Activated T-cell treated with anti-CD3 and anti-CD28 coated beads, Interleukin-2, amount 50 U/mL, for 4 hours (primary cell): ENCODE results near the gene CHERP. TPM values are rescaled to one million over a fixed set of nuclear protein-coding genes. Genes with fewer than 3 reads are reported as not detected.
"Not testable (repeated sequence)": the region's sequence is repeated elsewhere in the genome, so short reads cannot be mapped to it uniquely, and the experiment has no call there.

Source experiments
- ATAC-seq, 2 donors: fragments of 200-7000 bp; cut with Tn5 transposase; one replicate each; pipeline ENCODE4 v1.10.0; 2021
- DNase-seq: peaks from one replicate; pipeline ENCODE4 v3.0.0-alpha.2; 2020
- H3K27me3 Mint-ChIP-seq: one replicate; pipeline ENCODE4 v1.8.0; 2021; ENCODE audit warnings: low read depth, mixed read lengths
- H3K36me3 Mint-ChIP-seq: one replicate; pipeline ENCODE4 v1.8.0; 2022; ENCODE audit warnings: mixed read lengths; ENCODE audit not compliant: insufficient read depth
- H3K4me1 Mint-ChIP-seq: one replicate; pipeline ENCODE4 v1.8.0; 2021; ENCODE audit warnings: low read depth, mixed read lengths
- H3K4me3 Mint-ChIP-seq: one replicate; pipeline ENCODE4 v1.8.0; 2021; ENCODE audit warnings: mild to moderate bottlenecking, moderate library complexity, mixed read lengths
- H3K9me3 Mint-ChIP-seq: one replicate; pipeline ENCODE4 v1.8.0; 2021; ENCODE audit warnings: mixed read lengths
- total RNA-seq, 3 donors: library from RNA; stranded (reverse); gene quantifications; one replicate each; pipeline ENCODE4 v1.2.1, GENCODE V29; 2021

CHERP gene
- total RNA-seq, 3 donors from 2014 or later, result 98.7 to 107 (median 103) TPM

DNA sequence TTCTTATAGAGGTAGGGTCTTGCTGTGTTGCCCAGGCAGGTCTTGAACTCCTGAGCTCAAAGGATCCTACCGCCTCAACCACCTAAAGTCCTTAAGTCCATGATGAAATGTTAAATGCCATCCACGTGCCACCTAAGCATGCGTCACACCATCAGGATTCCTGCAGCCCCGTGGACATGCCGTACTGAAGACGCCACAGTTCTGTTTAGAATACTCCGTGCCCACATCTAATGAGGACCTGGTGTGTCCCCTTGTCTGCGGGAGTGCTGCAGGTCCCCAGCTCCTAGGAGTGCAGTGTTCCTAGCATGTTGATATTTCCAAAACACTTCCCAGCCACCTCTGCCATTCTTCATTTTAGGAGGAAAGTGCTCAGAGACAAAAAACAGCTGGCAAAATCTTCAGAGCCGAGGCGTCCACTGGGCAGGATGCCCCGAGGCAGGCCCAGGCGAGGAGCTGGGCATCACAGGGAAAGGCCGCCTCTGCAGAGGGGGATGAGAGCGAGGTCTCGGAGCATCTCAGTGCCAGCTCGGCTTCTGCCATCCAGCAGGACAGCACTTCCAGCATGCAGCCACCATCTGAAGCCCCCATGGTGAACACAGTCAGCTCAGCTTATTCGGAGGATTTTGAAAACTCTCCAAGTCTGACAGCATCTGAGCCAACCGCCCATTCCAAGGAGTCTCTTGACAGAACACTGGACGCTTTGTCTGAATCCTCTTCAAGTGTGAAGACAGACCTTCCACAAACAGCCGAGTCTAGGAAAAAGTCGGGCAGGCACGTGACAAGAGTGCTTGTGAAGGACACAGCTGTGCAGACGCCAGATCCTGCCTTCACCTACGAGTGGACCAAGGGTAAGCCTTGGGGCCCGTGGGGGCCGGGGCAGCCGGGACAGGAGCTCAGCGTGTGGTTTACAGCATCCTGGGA is 32.8 kb downstream of the CHERP start:
- Mint-ChIP-seq H3K4me3 (no peak overlapping the region), H3K36me3 (peaks cover 8% of the 10 kb centered on the region), H3K4me1 (no peaks in the 10 kb centered on the region), H3K9me3 (no peaks in the 10 kb centered on the region), H3K27me3 (no peaks in the 10 kb centered on the region)
- ATAC-seq, result no peak
- no peak for DNase-seq

DNA sequence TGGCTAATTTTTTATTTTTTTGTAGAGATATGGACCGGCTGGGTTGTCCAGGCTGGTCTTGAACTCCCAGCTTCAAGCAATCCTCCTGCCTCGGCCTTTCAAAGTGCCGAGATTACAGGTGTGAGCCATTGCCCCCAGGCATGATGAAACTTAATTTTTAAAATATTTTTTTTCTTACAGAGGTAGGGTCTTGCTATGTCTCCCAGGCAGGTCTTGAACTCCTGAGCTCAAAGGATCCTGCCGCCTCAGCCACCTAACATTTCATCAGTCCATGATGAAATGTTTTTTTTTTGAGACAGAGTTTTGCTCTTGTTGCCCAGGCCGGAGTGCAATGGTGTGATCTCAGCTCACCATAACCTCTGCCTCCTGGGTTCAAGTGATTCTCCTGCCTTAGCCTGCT is 33.7 kb downstream of the CHERP start:
- no peak for ATAC-seq
- H3K4me3 Mint-ChIP-seq, result no peak overlapping the region
- no peaks in the 10 kb centered on the region for H3K4me1 Mint-ChIP-seq
- no peaks in the 10 kb centered on the region for H3K9me3 Mint-ChIP-seq
- no peak for DNase-seq
- H3K36me3 Mint-ChIP-seq, result peaks cover 8% of the 10 kb centered on the region
- no peaks in the 10 kb centered on the region for H3K27me3 Mint-ChIP-seq

- no peaks in the 10 kb centered on the region for H3K27me3 Mint-ChIP-seq
- H3K36me3 Mint-ChIP-seq, result peaks cover 8% of the 10 kb centered on the region
- ATAC-seq (no peak), DNase-seq (no peak)
- H3K4me3 Mint-ChIP-seq, result no peak overlapping the region
- H3K9me3 Mint-ChIP-seq, result no peaks in the 10 kb centered on the region
- no peaks in the 10 kb centered on the region for H3K4me1 Mint-ChIP-seq
Observed at GRCh38 chr19:16506961-16507360, 35.3 kb downstream of the CHERP start.

DNA sequence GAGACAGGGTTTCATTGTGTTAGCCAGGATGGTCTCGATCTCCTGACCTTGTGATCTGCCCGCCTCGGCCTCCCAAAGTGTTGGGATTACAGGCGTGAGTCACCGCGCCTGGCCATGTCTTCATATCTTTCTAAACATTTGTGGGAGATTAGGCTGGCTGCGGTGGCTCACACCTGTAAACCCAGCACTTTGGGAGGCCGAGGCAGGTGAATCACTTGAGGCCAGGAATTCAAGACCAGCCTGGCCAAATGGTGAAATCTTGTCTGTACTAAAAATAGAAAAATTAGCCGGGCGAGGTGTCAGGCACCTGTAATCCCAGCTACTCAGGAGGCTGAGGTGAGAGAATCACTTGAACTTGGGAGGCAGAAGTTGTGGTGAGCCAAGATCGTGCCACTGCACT is 36.1 kb downstream of the CHERP start:
- not testable (repeated sequence) for ATAC-seq, H3K36me3 Mint-ChIP-seq, H3K27me3 Mint-ChIP-seq, H3K9me3 Mint-ChIP-seq, H3K4me1 Mint-ChIP-seq, DNase-seq, H3K4me3 Mint-ChIP-seq

- Mint-ChIP-seq H3K4me1 (no peaks in the 10 kb centered on the region), H3K9me3 (no peaks in the 10 kb centered on the region), H3K27me3 (no peaks in the 10 kb centered on the region), H3K4me3 (no peak overlapping the region), H3K36me3 (peaks cover 11% of the 10 kb centered on the region)
- ATAC-seq (no peak), DNase-seq (no peak)
Observed at GRCh38 chr19:16504271-16504670, 38.0 kb downstream of the CHERP start.

DNA sequence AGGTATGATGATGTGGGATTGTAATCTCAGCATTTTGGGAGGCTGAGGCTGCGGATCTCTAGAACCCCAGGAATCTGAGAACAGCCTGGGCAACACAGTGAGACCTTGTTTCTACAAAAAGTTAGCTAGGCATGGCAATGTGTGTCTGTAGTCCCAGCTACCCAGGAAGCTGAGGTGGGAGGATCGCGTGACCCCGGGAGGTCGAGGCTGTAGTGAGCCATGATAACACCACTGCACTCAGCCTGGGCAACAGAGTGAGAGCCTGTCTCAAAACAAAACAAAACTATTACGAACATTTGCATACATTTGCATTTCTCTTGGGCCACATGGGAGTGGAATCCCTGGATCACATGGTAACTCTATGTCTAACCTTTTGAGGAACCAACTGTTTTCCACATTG is 44.4 kb downstream of the CHERP start:
- Mint-ChIP-seq H3K4me3 (peak overlapping the region; percentile 91), H3K27me3 (no peaks in the 10 kb centered on the region), H3K9me3 (no peaks in the 10 kb centered on the region), H3K36me3 (peaks cover 8% of the 10 kb centered on the region), H3K4me1 (peaks cover 10% of the 10 kb centered on the region)
- ATAC-seq (no peak), DNase-seq (no peak)

GRCh38 chr19:16497042-16497441 is 45.2 kb downstream of the CHERP start:
- Mint-ChIP-seq H3K27me3 (no peaks in the 10 kb centered on the region), H3K4me1 (peaks cover 10% of the 10 kb centered on the region), H3K4me3 (peak overlapping the region; percentile 91), H3K36me3 (peaks cover 5% of the 10 kb centered on the region), H3K9me3 (no peaks in the 10 kb centered on the region)
- no peak for DNase-seq
- no peak for ATAC-seq

- DNase-seq, result no peak
- Mint-ChIP-seq H3K36me3 (peaks cover 5% of the 10 kb centered on the region), H3K9me3 (no peaks in the 10 kb centered on the region), H3K4me3 (peak overlapping the region; percentile 91), H3K27me3 (no peaks in the 10 kb centered on the region), H3K4me1 (peaks cover 10% of the 10 kb centered on the region)
- no peak for ATAC-seq
Observed at GRCh38 chr19:16496613-16496983, 45.6 kb downstream of the CHERP start.

GRCh38 chr19:16495982-16496612 is 46.1 kb downstream of the CHERP start, which contains the start of the genes C19orf44 and CALR3:
Gene C19orf44, plus strand, starts transcription at chr19:16496394. Its CDS starts 4,399 bp downstream, at chr19:16500793.
Gene CALR3, minus strand, starts transcription at chr19:16496167. Its CDS starts 38 bp downstream, at chr19:16496129.
- no peaks in the 10 kb centered on the region for H3K9me3 Mint-ChIP-seq
- no peaks in the 10 kb centered on the region for H3K27me3 Mint-ChIP-seq
- peaks cover 10% of the 10 kb centered on the region for H3K4me1 Mint-ChIP-seq
- peak within 1 kb of the TSS; percentile 91 for H3K4me3 Mint-ChIP-seq
- peak; percentile 99 to 100 for ATAC-seq
- peaks cover 3% of the 10 kb centered on the region for H3K36me3 Mint-ChIP-seq
- DNase-seq, result peak; percentile 94

- not testable (repeated sequence) for H3K36me3 Mint-ChIP-seq, H3K4me1 Mint-ChIP-seq, DNase-seq, H3K9me3 Mint-ChIP-seq, ATAC-seq, H3K27me3 Mint-ChIP-seq, H3K4me3 Mint-ChIP-seq
Observed at GRCh38 chr19:16486476-16486875, 55.8 kb downstream of the CHERP start.

GRCh38 chr19:16482745-16483144 is 59.5 kb downstream of the CHERP start:
- Mint-ChIP-seq H3K9me3 (no peaks in the 10 kb centered on the region), H3K4me1 (no peaks in the 10 kb centered on the region), H3K36me3 (no peaks in the 10 kb centered on the region), H3K4me3 (no peak overlapping the region), H3K27me3 (no peaks in the 10 kb centered on the region)
- ATAC-seq (no peak), DNase-seq (no peak)

GRCh38 chr19:16477311-16477710 is 64.9 kb downstream of the CHERP start:
- no peaks in the 10 kb centered on the region for H3K4me1 Mint-ChIP-seq
- ATAC-seq (no peak), DNase-seq (no peak)
- no peaks in the 10 kb centered on the region for H3K9me3 Mint-ChIP-seq
- no peaks in the 10 kb centered on the region for H3K36me3 Mint-ChIP-seq
- H3K4me3 Mint-ChIP-seq, result no peak overlapping the region
- H3K27me3 Mint-ChIP-seq, result no peaks in the 10 kb centered on the region

DNA sequence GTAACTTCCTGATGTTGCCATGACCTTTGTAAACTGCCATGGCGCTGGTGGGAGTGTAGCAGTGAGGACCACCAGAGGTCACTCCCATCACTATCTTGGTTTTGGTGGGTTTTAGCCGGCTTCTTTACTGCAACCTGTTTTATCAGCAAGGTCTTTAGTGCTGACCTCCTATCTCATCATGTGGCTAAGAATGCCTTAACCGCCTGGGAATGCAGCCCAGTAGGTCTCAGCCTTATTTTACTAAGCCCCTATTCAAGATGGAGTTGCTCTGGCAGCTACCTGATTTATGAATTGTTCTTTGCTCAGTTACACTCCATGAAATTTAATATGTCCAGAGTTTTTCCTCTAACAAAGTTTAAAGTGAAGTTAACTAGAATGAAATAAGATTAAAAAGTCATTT is 65.8 kb downstream of the CHERP start:
- H3K4me1 Mint-ChIP-seq, result no peaks in the 10 kb centered on the region
- ATAC-seq, result no peak
- H3K9me3 Mint-ChIP-seq, result no peaks in the 10 kb centered on the region
- no peaks in the 10 kb centered on the region for H3K27me3 Mint-ChIP-seq
- no peak overlapping the region for H3K4me3 Mint-ChIP-seq
- DNase-seq, result no peak
- H3K36me3 Mint-ChIP-seq, result no peaks in the 10 kb centered on the region

DNA sequence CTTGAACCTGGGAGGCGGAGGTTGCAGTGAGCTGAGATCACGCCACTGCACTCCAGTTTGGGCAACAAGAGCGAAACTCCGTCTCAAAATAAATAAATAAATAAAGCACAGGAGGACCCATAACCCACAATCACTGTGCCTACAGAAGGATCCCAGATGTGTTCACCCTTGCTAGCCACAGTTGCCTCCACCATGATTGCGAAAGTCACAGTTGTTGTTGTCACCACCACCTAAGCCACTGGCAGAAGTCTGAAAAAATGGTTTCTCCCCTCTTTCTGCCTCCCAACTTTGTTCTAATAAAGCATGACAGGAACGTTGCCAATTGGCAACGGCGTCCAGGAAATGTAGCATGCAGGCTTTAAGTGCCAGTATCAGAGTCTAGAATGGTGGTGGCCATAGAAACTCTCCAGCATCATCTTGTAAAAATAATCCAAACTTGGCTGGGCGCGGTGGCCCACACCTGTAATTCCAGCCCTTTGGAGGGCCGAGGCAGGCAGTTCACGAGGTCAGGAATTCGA is 68.3 kb downstream of the CHERP start:
- peaks cover 20% of the 10 kb centered on the region for H3K4me1 Mint-ChIP-seq
- DNase-seq (no peak), ATAC-seq (no peak)
- no peak overlapping the region for H3K4me3 Mint-ChIP-seq
- no peaks in the 10 kb centered on the region for H3K27me3 Mint-ChIP-seq
- H3K36me3 Mint-ChIP-seq, result no peaks in the 10 kb centered on the region
- no peaks in the 10 kb centered on the region for H3K9me3 Mint-ChIP-seq

DNA sequence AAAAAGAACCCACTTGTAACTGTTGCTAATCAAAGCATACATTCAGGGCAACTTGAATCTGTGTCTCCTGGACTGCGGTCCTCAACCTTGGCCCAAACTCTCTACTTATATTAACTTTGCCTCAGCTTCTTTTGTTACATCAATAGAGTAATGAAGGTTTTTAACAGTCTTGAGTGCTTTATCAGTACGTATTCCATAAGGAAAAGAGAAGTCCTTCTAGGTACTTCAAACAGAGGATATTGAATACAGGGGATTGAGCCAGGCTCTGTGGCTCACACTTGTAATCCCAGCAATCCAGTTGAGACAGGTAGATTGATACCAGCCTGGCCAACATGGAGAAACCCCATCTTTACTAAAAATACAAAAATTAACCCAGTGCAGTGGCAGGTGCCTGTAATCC is 69.2 kb downstream of the CHERP start:
- Mint-ChIP-seq H3K27me3 (no peaks in the 10 kb centered on the region), H3K4me3 (peak overlapping the region; percentile 37), H3K4me1 (peaks cover 25% of the 10 kb centered on the region), H3K36me3 (no peaks in the 10 kb centered on the region), H3K9me3 (no peaks in the 10 kb centered on the region)
- DNase-seq, result no peak
- no peak for ATAC-seq
